Measurements from ENCODE around the gene SLC66A3. TPM values are rescaled to one million over a fixed set of nuclear protein-coding genes. Genes with fewer than 3 reads are reported as not detected.

The SLC66A3 gene
- total and polyA plus RNA-seq, 2 donors (not counting 1 experiment from before 2014, with no cell fraction given), result 23.7 to 32.4 TPM

GRCh38 chr2:11123856-11124759, 31.2 kb upstream of the SLC66A3 start:
- no peaks in the 10 kb centered on the region for H3K36me3 ChIP-seq (replicated peaks in 1 of 2; ENCODE audit: control extremely low read depth in 1 of 2, control insufficient read depth in 1 of 2, extremely low read depth in 1 of 2, insufficient read depth in 2 of 2, low read length in 1 of 2)
- ChIA-PET CTCF (interaction anchor here (0.7 to 1.0 kb wide), 2 partner anchors 291 to 450 kb away, joined by 3 read pairs; no protein-coding TSS in a partner anchor), POLR2A (no interaction called here)
- Mint-ChIP-seq H3K27ac (no peak overlapping the region), H3K9me3 (ENCODE audit: insufficient read depth) (no peaks in the 10 kb centered on the region), H3K27me3 (no peaks in the 10 kb centered on the region), H3K4me1 (peaks cover 11% of the 10 kb centered on the region), H3K4me3 (no peak overlapping the region)
- no peak overlapping the region for H3K4me3 ChIP-seq (ENCODE audit: control extremely low read depth in 1 of 5, extremely low read depth in 1 of 5, insufficient read depth in 1 of 5, low read depth in 2 of 5, low read length in 4 of 5)
- H3K79me2 ChIP-seq (ENCODE audit: control insufficient read depth, insufficient read depth, low read length), result no peaks in the 10 kb centered on the region
- intact Hi-C loops (cut with micrococcal nuclease), result no loop called here
- H3K27ac ChIP-seq (ENCODE audit: low read length in 2 of 2), result no peak overlapping the region
- no peak overlapping the region for H3K4me2 ChIP-seq (replicated peaks; ENCODE audit: low read depth, low read length, poor library complexity, severe bottlenecking)
- no peaks in the 10 kb centered on the region for H3K9me3 ChIP-seq (ENCODE audit: control extremely low read depth in 1 of 3, control insufficient read depth in 2 of 3, insufficient read depth in 1 of 3, low read length in 2 of 3)
- ATAC-seq (ENCODE audit: low read depth) (no peak), DNase-seq (peak; percentile 38)
- 66% methylated on average over 41 of the region's 41 CpGs for WGBS (ENCODE audit: insufficient coverage)
- H4K20me1 ChIP-seq (ENCODE audit: control insufficient read depth, insufficient read depth, low read length, poor library complexity, severe bottlenecking), result no peaks in the 10 kb centered on the region
- H3K9ac ChIP-seq (ENCODE audit: low read length), result no peak overlapping the region
- H3K4me1 ChIP-seq (ENCODE audit: control insufficient read depth in 2 of 2, insufficient read depth in 2 of 2, low read length in 2 of 2), result no peaks in the 10 kb centered on the region
- TF ChIP-seq CTCF (IDR thresholded peaks at IDR 0.05) (peak; percentile 25), EZH2 (IDR thresholded peaks at IDR 0.05; ENCODE audit: borderline replicate concordance, insufficient read depth, low read depth, low read length, poor library complexity, severe bottlenecking) (no peak)
- H2AFZ ChIP-seq (ENCODE audit: insufficient read depth, low read depth, low read length, poor library complexity, severe bottlenecking), result peak overlapping the region; percentile 14
- H3K27me3 ChIP-seq (replicated peaks in 1 of 4; ENCODE audit: control extremely low read depth in 1 of 4, control insufficient read depth in 3 of 4, insufficient read depth in 4 of 4, low read length in 3 of 4), result peaks cover 0 to 4% (median 0%) of the 10 kb centered on the region in 4 experiments

GRCh38 chr2:11124760-11125068, 30.6 kb upstream of the SLC66A3 start:
- 100% methylated on average over 1 of the region's 3 CpGs for WGBS (ENCODE audit: insufficient coverage)
- no peak for ATAC-seq (ENCODE audit: low read depth)
- no peak for DNase-seq
- TF ChIP-seq EZH2 (IDR thresholded peaks at IDR 0.05; ENCODE audit: borderline replicate concordance, insufficient read depth, low read depth, low read length, poor library complexity, severe bottlenecking) (no peak), CTCF (IDR thresholded peaks at IDR 0.05) (no peak)
- Histone ChIP-seq H3K36me3 (replicated peaks in 1 of 2; ENCODE audit: control extremely low read depth in 1 of 2, control insufficient read depth in 1 of 2, extremely low read depth in 1 of 2, insufficient read depth in 2 of 2, low read length in 1 of 2) (no peaks in the 10 kb centered on the region), H3K4me1 (ENCODE audit: control insufficient read depth in 2 of 2, insufficient read depth in 2 of 2, low read length in 2 of 2) (peaks cover 0 to 5% of the 10 kb centered on the region in 2 donors), H3K27me3 (replicated peaks in 1 of 4; ENCODE audit: control extremely low read depth in 1 of 4, control insufficient read depth in 3 of 4, insufficient read depth in 4 of 4, low read length in 3 of 4) (peaks cover 0 to 4% (median 0%) of the 10 kb centered on the region in 4 experiments), H3K9me3 (ENCODE audit: control extremely low read depth in 1 of 3, control insufficient read depth in 2 of 3, insufficient read depth in 1 of 3, low read length in 2 of 3) (no peaks in the 10 kb centered on the region), H4K20me1 (ENCODE audit: control insufficient read depth, insufficient read depth, low read length, poor library complexity, severe bottlenecking) (no peaks in the 10 kb centered on the region), H2AFZ (ENCODE audit: insufficient read depth, low read depth, low read length, poor library complexity, severe bottlenecking) (peak overlapping the region; percentile 14), H3K4me3 (ENCODE audit: control extremely low read depth in 1 of 5, extremely low read depth in 1 of 5, insufficient read depth in 1 of 5, low read depth in 2 of 5, low read length in 4 of 5) (no peak overlapping the region), H3K27ac (ENCODE audit: low read length in 2 of 2) (no peak overlapping the region), H3K4me2 (replicated peaks; ENCODE audit: low read depth, low read length, poor library complexity, severe bottlenecking) (no peak overlapping the region), H3K79me2 (ENCODE audit: control insufficient read depth, insufficient read depth, low read length) (no peaks in the 10 kb centered on the region), H3K9ac (ENCODE audit: low read length) (no peak overlapping the region)
- Mint-ChIP-seq H3K9me3 (ENCODE audit: insufficient read depth) (no peaks in the 10 kb centered on the region), H3K27me3 (no peaks in the 10 kb centered on the region), H3K4me3 (no peak overlapping the region), H3K4me1 (peaks cover 14% of the 10 kb centered on the region), H3K27ac (no peak overlapping the region)
- ChIA-PET CTCF (interaction anchor here (0.7 to 0.9 kb wide), 2 partner anchors 292 to 449 kb away, joined by 3 to 5 read pairs; no protein-coding TSS in a partner anchor), POLR2A (no interaction called here)
- intact Hi-C loops (cut with micrococcal nuclease), result no loop called here

All from B cell (primary cell).